SJSA1 (cell line): ENCODE results near the gene TAMALIN. TPM values are rescaled to one million over a fixed set of nuclear protein-coding genes. Genes with fewer than 3 reads are reported as not detected.

ENCODE experiments used
- DNase-seq, 2 experiments: peaks; one replicate each; pipeline ENCODE4 v3.0.0-alpha.2; 2015 to 2020; ENCODE audit warnings: low spot score in 2 of 2, low read depth in 1 of 2
- H3K27ac ChIP-seq: fragments of 250-450 bp; sonication (Bioruptor Pico); 2 replicates; pipeline ENCODE4 v1.5.1; 2020; ENCODE audit warnings: mild to moderate bottlenecking, moderate library complexity
- H3K27me3 ChIP-seq: fragments of 250-450 bp; sonication (Bioruptor Pico); replicated peaks from 2 replicates; pipeline ENCODE4 v1.5.1; 2020; ENCODE audit warnings: mild to moderate bottlenecking, moderate library complexity
- H3K36me3 ChIP-seq: fragments of 250-450 bp; sonication (Bioruptor Pico); 2 replicates; pipeline ENCODE4 v1.5.1; 2020; ENCODE audit warnings: mild to moderate bottlenecking
- H3K4me1 ChIP-seq: fragments of 250-450 bp; sonication (Bioruptor Pico); replicated peaks from 2 replicates; pipeline ENCODE4 v1.6.1; 2021; ENCODE audit warnings: mild to moderate bottlenecking
- H3K4me3 ChIP-seq: fragments of 250-450 bp; sonication (Bioruptor Pico); 2 replicates; pipeline ENCODE4 v1.5.1; 2020; ENCODE audit warnings: mild to moderate bottlenecking
- H3K9me3 ChIP-seq: fragments of 250-450 bp; sonication (Bioruptor Pico); replicated peaks from 2 replicates; pipeline ENCODE4 v1.5.1; 2020; ENCODE audit warnings: mild to moderate bottlenecking
- total RNA-seq: library from RNA; depleted of rRNA; stranded (reverse); fragments of >200 nt; shearing (Covaris generic); gene quantifications from 2 replicates; pipeline ENCODE4 v1.2.3, GENCODE V29; 2014; rRNA removed

Gene TAMALIN
- total RNA-seq, result 6.8 and 13.1 TPM in 2 replicates

- no peak within 1 kb of the TSS for H3K27ac ChIP-seq
- peak; percentile 34 to 61 for DNase-seq
Measured at GRCh38 chr12:52006726-52007157, at the start of gene TAMALIN. Gene TAMALIN, plus strand, starts transcription at chr12:52006946. Its CDS starts 74 bp downstream, at chr12:52007020.

GRCh38 chr12:51958542-51958941, 48.2 kb upstream of the TAMALIN start:
- no peaks in the 10 kb centered on the region for H3K36me3 ChIP-seq
- H3K4me1 ChIP-seq, result no peaks in the 10 kb centered on the region
- no peak overlapping the region for H3K27ac ChIP-seq
- H3K27me3 ChIP-seq, result no peaks in the 10 kb centered on the region
- H3K9me3 ChIP-seq, result no peaks in the 10 kb centered on the region
- H3K4me3 ChIP-seq, result no peak overlapping the region
- no peak for DNase-seq

More at GRCh38 chr12:52006726-52007157, at the start of gene TAMALIN:
- H3K27me3 ChIP-seq, result peaks cover 14% of the 10 kb centered on the region
- peaks cover 29% of the 10 kb centered on the region for H3K4me1 ChIP-seq
- peak within 1 kb of the TSS; percentile 61 for H3K4me3 ChIP-seq
- H3K9me3 ChIP-seq, result no peaks in the 10 kb centered on the region
- peaks cover 9% of the 10 kb centered on the region; the same call in 1 of the 2 replicates for H3K36me3 ChIP-seq

- H3K27ac ChIP-seq, result no peak overlapping the region
- H3K4me1 ChIP-seq, result no peaks in the 10 kb centered on the region
- no peak overlapping the region for H3K4me3 ChIP-seq
- H3K36me3 ChIP-seq, result no peaks in the 10 kb centered on the region
- DNase-seq, result no peak
- H3K9me3 ChIP-seq, result no peaks in the 10 kb centered on the region
- H3K27me3 ChIP-seq, result no peaks in the 10 kb centered on the region
Measured at GRCh38 chr12:51959211-51959610, 47.5 kb upstream of the TAMALIN start.

GRCh38 chr12:51959921-51960320, 46.8 kb upstream of the TAMALIN start:
- Histone ChIP-seq H3K4me3 (no peak overlapping the region), H3K27me3 (no peaks in the 10 kb centered on the region), H3K27ac (no peak overlapping the region), H3K36me3 (no peaks in the 10 kb centered on the region), H3K4me1 (no peaks in the 10 kb centered on the region), H3K9me3 (no peaks in the 10 kb centered on the region)
- DNase-seq, result no peak

- no peak for DNase-seq
- Histone ChIP-seq H3K27me3 (no peaks in the 10 kb centered on the region), H3K4me1 (no peaks in the 10 kb centered on the region), H3K27ac (no peak overlapping the region), H3K36me3 (no peaks in the 10 kb centered on the region), H3K9me3 (no peaks in the 10 kb centered on the region), H3K4me3 (no peak overlapping the region)
Measured at GRCh38 chr12:51960488-51960887, 46.3 kb upstream of the TAMALIN start.

- H3K36me3 ChIP-seq, result no peaks in the 10 kb centered on the region
- H3K27me3 ChIP-seq, result no peaks in the 10 kb centered on the region
- no peaks in the 10 kb centered on the region for H3K4me1 ChIP-seq
- no peak for DNase-seq
- no peak overlapping the region for H3K27ac ChIP-seq
- H3K4me3 ChIP-seq, result no peak overlapping the region
- H3K9me3 ChIP-seq, result no peaks in the 10 kb centered on the region
Measured at GRCh38 chr12:51960890-51961289, 45.9 kb upstream of the TAMALIN start.

- DNase-seq, result no peak
- Histone ChIP-seq H3K9me3 (no peaks in the 10 kb centered on the region), H3K27me3 (no peaks in the 10 kb centered on the region), H3K4me1 (no peaks in the 10 kb centered on the region), H3K27ac (no peak overlapping the region), H3K4me3 (no peak overlapping the region), H3K36me3 (no peaks in the 10 kb centered on the region)
Measured at GRCh38 chr12:51961834-51962233, 44.9 kb upstream of the TAMALIN start.

- no peak for DNase-seq
- Histone ChIP-seq H3K36me3 (no peaks in the 10 kb centered on the region), H3K4me1 (no peaks in the 10 kb centered on the region), H3K27me3 (no peaks in the 10 kb centered on the region), H3K27ac (no peak overlapping the region), H3K4me3 (no peak overlapping the region), H3K9me3 (no peaks in the 10 kb centered on the region)
Measured at GRCh38 chr12:51962737-51963136, 44.0 kb upstream of the TAMALIN start.

GRCh38 chr12:51963477-51963876, 43.3 kb upstream of the TAMALIN start:
- Histone ChIP-seq H3K36me3 (no peaks in the 10 kb centered on the region), H3K9me3 (no peaks in the 10 kb centered on the region), H3K27me3 (no peaks in the 10 kb centered on the region), H3K4me1 (no peaks in the 10 kb centered on the region), H3K4me3 (no peak overlapping the region), H3K27ac (no peak overlapping the region)
- DNase-seq, result no peak

- Histone ChIP-seq H3K4me1 (peaks cover 31% of the 10 kb centered on the region), H3K4me3 (no peak overlapping the region), H3K27me3 (no peaks in the 10 kb centered on the region), H3K36me3 (no peaks in the 10 kb centered on the region), H3K9me3 (no peaks in the 10 kb centered on the region), H3K27ac (no peak overlapping the region)
- no peak for DNase-seq
Measured at GRCh38 chr12:51969643-51970042, 37.1 kb upstream of the TAMALIN start.

GRCh38 chr12:51970904-51971646, 35.7 kb upstream of the TAMALIN start:
- H3K9me3 ChIP-seq, result no peaks in the 10 kb centered on the region
- H3K4me1 ChIP-seq, result peaks cover 31% of the 10 kb centered on the region
- DNase-seq, result peak; percentile 54 to 63
- H3K27ac ChIP-seq, result peak overlapping the region; percentile 14
- H3K27me3 ChIP-seq, result no peaks in the 10 kb centered on the region
- no peak overlapping the region for H3K4me3 ChIP-seq
- H3K36me3 ChIP-seq, result no peaks in the 10 kb centered on the region; the same call in 1 of the 2 replicates

GRCh38 chr12:51971679-51972421, 34.9 kb upstream of the TAMALIN start:
- peak overlapping the region; percentile 14 for H3K27ac ChIP-seq
- peaks cover 31% of the 10 kb centered on the region for H3K4me1 ChIP-seq
- no peaks in the 10 kb centered on the region for H3K9me3 ChIP-seq
- no peaks in the 10 kb centered on the region for H3K27me3 ChIP-seq
- DNase-seq, result no peak
- no peak overlapping the region for H3K4me3 ChIP-seq
- peaks cover 7% of the 10 kb centered on the region for H3K36me3 ChIP-seq

GRCh38 chr12:51972422-51972812, 34.3 kb upstream of the TAMALIN start:
- DNase-seq, result no peak
- no peaks in the 10 kb centered on the region for H3K9me3 ChIP-seq
- no peak overlapping the region for H3K27ac ChIP-seq
- peaks cover 8% of the 10 kb centered on the region for H3K36me3 ChIP-seq
- peaks cover 31% of the 10 kb centered on the region for H3K4me1 ChIP-seq
- H3K4me3 ChIP-seq, result no peak overlapping the region
- H3K27me3 ChIP-seq, result no peaks in the 10 kb centered on the region

- Histone ChIP-seq H3K4me1 (peaks cover 31% of the 10 kb centered on the region), H3K27ac (no peak overlapping the region)
Measured at GRCh38 chr12:51972849-51973273, 33.9 kb upstream of the TAMALIN start.

More at GRCh38 chr12:51972849-51973273, 33.9 kb upstream of the TAMALIN start:
- no peaks in the 10 kb centered on the region for H3K27me3 ChIP-seq
- no peak overlapping the region for H3K4me3 ChIP-seq
- no peak for DNase-seq
- H3K36me3 ChIP-seq, result peaks cover 8% of the 10 kb centered on the region
- H3K9me3 ChIP-seq, result no peaks in the 10 kb centered on the region
